HG03103 (cell line): ENCODE measurements around the gene ZNHIT1.
"Not testable (repeated sequence)": the region's sequence is repeated elsewhere in the genome, so short reads cannot be mapped to it uniquely, and the experiment has no call there.

Experiments
- ATAC-seq: cut with Tn5 transposase; IDR thresholded peaks from one replicate; pipeline ENCODE4 v1.9.1; 2021; ENCODE audit warnings: low read depth; ENCODE audit not compliant: unreplicated experiment

The ZNHIT1 gene

GRCh38 chr7:101186844-101187428, 31.0 kb upstream of the ZNHIT1 start:
- no peak for ATAC-seq

- no peak for ATAC-seq
Measured at GRCh38 chr7:101189109-101189508, 28.9 kb upstream of the ZNHIT1 start.

GRCh38 chr7:101195884-101196283, 22.1 kb upstream of the ZNHIT1 start:
- ATAC-seq, result no peak

GRCh38 chr7:101197991-101198390, 20.0 kb upstream of the ZNHIT1 start:
- ATAC-seq, result no peak

GRCh38 chr7:101198476-101198875, 19.5 kb upstream of the ZNHIT1 start:
- no peak for ATAC-seq

GRCh38 chr7:101199522-101199921, 18.4 kb upstream of the ZNHIT1 start:
- ATAC-seq, result not testable (repeated sequence)

GRCh38 chr7:101200504-101200861, 17.5 kb upstream of the ZNHIT1 start:
- ATAC-seq, result no peak

- no peak for ATAC-seq
Measured at GRCh38 chr7:101200862-101201599, 16.9 kb upstream of the ZNHIT1 start, which contains the start of gene MOGAT3. Gene MOGAT3 (minus strand): TSS chr7:101201036. CDS start chr7:101200854, 182 bp downstream.

- ATAC-seq, result no peak
Measured at GRCh38 chr7:101201695-101202602, 16.0 kb upstream of the ZNHIT1 start.

- no peak for ATAC-seq
Measured at GRCh38 chr7:101202603-101202918, 15.4 kb upstream of the ZNHIT1 start.

GRCh38 chr7:101203740-101204738, 13.9 kb upstream of the ZNHIT1 start:
- not testable (repeated sequence) for ATAC-seq

- ATAC-seq, result no peak
Measured at GRCh38 chr7:101205901-101206664, 11.9 kb upstream of the ZNHIT1 start.

GRCh38 chr7:101206665-101207042, 11.3 kb upstream of the ZNHIT1 start:
- no peak for ATAC-seq

GRCh38 chr7:101207459-101207858, 10.5 kb upstream of the ZNHIT1 start:
- no peak for ATAC-seq

GRCh38 chr7:101208794-101209193, 9.2 kb upstream of the ZNHIT1 start:
- ATAC-seq, result no peak

- ATAC-seq, result no peak
Measured at GRCh38 chr7:101210143-101210542, 7.8 kb upstream of the ZNHIT1 start.

- ATAC-seq, result no peak
Measured at GRCh38 chr7:101211501-101211900, 6.5 kb upstream of the ZNHIT1 start.

GRCh38 chr7:101212014-101212413, 6.0 kb upstream of the ZNHIT1 start:
- no peak for ATAC-seq

- ATAC-seq, result no peak
Measured at GRCh38 chr7:101216001-101216859, 1.7 kb upstream of the ZNHIT1 start.
